ENCODE measurements around the gene AKR1D1.

DNA sequence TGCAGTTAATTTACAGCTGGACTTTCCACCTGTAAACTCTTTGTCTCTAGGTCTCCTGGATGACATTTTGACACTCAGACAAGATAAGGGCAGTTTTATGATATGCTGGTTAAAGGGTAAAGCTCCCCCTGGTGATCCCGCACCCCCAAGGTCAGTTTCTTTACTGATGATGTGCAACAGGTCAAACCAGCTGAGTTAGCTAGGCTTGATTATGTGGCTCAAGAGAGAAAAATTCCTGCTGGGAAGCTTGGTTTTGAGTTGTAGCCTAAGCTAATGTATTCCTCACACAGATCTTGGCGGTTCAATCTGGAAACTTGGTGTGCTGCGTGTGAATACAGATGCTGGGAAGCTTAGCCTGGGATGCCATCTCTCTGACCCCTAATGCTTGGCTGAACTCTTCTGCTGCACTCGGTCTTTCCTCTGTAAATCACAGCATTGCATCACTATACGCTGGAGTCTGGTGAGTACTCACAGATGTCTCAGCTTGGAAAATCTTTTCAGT, 11.4 kb upstream of the AKR1D1 start:
- TF ChIP-seq ZNF384 (IDR thresholded peaks at IDR 0.05) (no peak), SP1 (IDR thresholded peaks at IDR 0.05) (no peak), FOXM1 (IDR thresholded peaks at IDR 0.05; ENCODE audit: borderline replicate concordance) (no peak), NFRKB (IDR thresholded peaks at IDR 0.05) (no peak), ARNT (IDR thresholded peaks at IDR 0.05) (no peak), FOXK2 (IDR thresholded peaks at IDR 0.05) (no peak), CTBP1 (IDR thresholded peaks at IDR 0.05; ENCODE audit: borderline replicate concordance) (no peak), HDGF (IDR thresholded peaks at IDR 0.05; ENCODE audit: borderline replicate concordance) (no peak), BHLHE40 (IDR thresholded peaks at IDR 0.05; ENCODE audit: borderline replicate concordance) (no peak), TARDBP (IDR thresholded peaks at IDR 0.05) (no peak), LEF1 (IDR thresholded peaks at IDR 0.05; ENCODE audit: borderline replicate concordance) (no peak), FOXA1 (IDR thresholded peaks at IDR 0.05) (no peak)
